Testis (tissue), 3 donors: ENCODE data around the gene ZNF234. TPM values are rescaled to one million over a fixed set of nuclear protein-coding genes. Genes with fewer than 3 reads are reported as not detected.
"Not testable (repeated sequence)": the region's sequence is repeated elsewhere in the genome, so short reads cannot be mapped to it uniquely, and the experiment has no call there.

Experiments
- DNase-seq: peaks from one replicate; pipeline ENCODE4 v3.0.0-alpha.2; 2019
- H3K27ac ChIP-seq, 2 donors: fragments of 200-600 bp; sonication (generic); one replicate each; pipeline ENCODE4 v1.5.1; 2019
- H3K27me3 ChIP-seq: fragments of 200-600 bp; sonication (generic); one replicate; pipeline ENCODE4 v1.5.1; 2019
- H3K36me3 ChIP-seq: fragments of 200-600 bp; sonication (generic); one replicate; pipeline ENCODE4 v1.5.1; 2017; ENCODE audit warnings: low read depth; ENCODE audit errors: missing control alignments
- H3K4me1 ChIP-seq: fragments of 200-600 bp; sonication (generic); one replicate; pipeline ENCODE4 v1.5.1; 2019
- H3K4me3 ChIP-seq, 2 donors: fragments of 200-600 bp; sonication (generic); one replicate each; pipeline ENCODE4 v1.5.1; 2017 to 2019
- H3K9me3 ChIP-seq: fragments of 200-600 bp; sonication (generic); one replicate; pipeline ENCODE4 v1.5.1; 2017
- POLR2A ChIP-seq: fragments of 450-650 bp; IDR thresholded peaks from one replicate; pipeline ENCODE4 v1.6.1; 2017; ENCODE audit warnings: antibody characterized with exemption, mild to moderate bottlenecking, moderate library complexity
- WGBS, 2 donors: methylation state at CpG; one replicate each; pipeline ENCODE4 v1.1.5; 2018; 5-methylcytosine and 5-hydroxymethylcytosine counted together
- intact Hi-C: fragments of 100-400 bp; cut with DNase I; formaldehyde crosslinking; loops from one replicate; pipeline ENCODE4 v1.15.1; 2023; ENCODE audit warnings: low total_unique reads
- polyA plus RNA-seq: library from polyadenylated mRNA; stranded (reverse); fragments of 350-450 nt; fragmentation: Illumina TruSeq; extraction: RNeasy Lipid Tissue Mini Kit (QIAGEN cat#74804); gene quantifications from one replicate; pipeline ENCODE4 v1.2.3, GENCODE V29; 2014; ENCODE audit warnings: low read depth, low replicate concordance; ENCODE audit not compliant: insufficient read depth
- total RNA-seq, 2 donors: library from RNA; depleted of rRNA; stranded (reverse); fragments of >200 nt; gene quantifications; one replicate each; pipeline ENCODE4 v1.2.3, GENCODE V29; 2016
- TF ChIP-seq, protein P1 (sequence below), 3 experiments: fragments of 450-650 bp in 2 of 3; fragments of 200-600 bp in 1 of 3; sonication (generic) in 1 of 3; IDR thresholded peaks; one replicate each; pipeline ENCODE4 v1.5.1; 2016 to 2019; ENCODE audit warnings: antibody characterized with exemption in 3 of 3, mild to moderate bottlenecking in 2 of 3, moderate library complexity in 1 of 3

The ZNF234 gene
- total and polyA plus RNA-seq, 3 donors from 2014 or later, result 3.4 to 8.5 (median 7.9) TPM

DNA sequence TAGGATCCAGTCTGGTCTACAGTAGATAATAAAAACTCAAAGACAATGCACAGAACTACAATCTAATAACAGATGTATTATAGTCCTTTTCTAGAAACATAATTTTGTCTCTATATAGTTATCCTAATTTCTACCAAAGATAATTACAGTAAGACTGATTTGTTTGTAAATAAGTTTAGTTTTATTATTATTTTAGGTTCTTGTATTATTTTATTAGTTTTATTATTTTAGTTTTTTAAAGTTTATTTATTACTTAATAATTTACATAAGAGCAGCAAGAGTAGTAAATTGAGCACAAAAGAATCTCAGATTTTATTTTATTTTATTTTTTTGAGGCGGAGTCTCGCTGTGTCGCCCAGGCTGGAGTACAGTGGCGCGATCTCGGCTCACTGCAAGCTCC is 48.7 kb downstream of the ZNF234 start:
- intact Hi-C loops, result no loop called here
- Histone ChIP-seq H3K36me3 (no peaks in the 10 kb centered on the region), H3K27me3 (no peaks in the 10 kb centered on the region), H3K9me3 (no peaks in the 10 kb centered on the region), H3K4me1 (no peaks in the 10 kb centered on the region), H3K4me3 (no peak overlapping the region), H3K27ac (no peak overlapping the region)
- no peak for DNase-seq
- WGBS, 2 donors, result 80 to 96% methylated on average over 6 of the region's 6 CpGs
- TF ChIP-seq, protein P1, sequence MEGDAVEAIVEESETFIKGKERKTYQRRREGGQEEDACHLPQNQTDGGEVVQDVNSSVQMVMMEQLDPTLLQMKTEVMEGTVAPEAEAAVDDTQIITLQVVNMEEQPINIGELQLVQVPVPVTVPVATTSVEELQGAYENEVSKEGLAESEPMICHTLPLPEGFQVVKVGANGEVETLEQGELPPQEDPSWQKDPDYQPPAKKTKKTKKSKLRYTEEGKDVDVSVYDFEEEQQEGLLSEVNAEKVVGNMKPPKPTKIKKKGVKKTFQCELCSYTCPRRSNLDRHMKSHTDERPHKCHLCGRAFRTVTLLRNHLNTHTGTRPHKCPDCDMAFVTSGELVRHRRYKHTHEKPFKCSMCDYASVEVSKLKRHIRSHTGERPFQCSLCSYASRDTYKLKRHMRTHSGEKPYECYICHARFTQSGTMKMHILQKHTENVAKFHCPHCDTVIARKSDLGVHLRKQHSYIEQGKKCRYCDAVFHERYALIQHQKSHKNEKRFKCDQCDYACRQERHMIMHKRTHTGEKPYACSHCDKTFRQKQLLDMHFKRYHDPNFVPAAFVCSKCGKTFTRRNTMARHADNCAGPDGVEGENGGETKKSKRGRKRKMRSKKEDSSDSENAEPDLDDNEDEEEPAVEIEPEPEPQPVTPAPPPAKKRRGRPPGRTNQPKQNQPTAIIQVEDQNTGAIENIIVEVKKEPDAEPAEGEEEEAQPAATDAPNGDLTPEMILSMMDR (IDR thresholded peaks at IDR 0.05), result no peak
- TF ChIP-seq POLR2A, result no peak

DNA sequence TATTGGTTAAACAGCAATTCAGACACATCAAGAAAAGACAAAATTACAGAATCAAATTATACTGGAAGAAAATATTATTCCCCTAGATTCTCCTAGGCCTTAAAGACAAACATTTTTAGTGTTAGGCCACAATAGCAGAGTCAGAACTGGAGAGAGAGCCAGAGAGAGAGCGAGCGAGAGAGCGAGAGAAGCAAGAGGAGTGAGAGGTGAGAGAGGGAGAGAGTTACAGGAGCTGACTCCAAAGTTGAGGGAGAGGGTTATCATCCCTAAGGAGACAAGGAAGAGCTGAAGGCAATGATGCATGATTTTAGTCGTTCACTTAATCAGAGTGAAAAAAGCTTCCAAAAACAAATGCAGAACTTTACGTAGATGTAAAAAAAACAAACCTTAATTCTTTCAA is 50.8 kb downstream of the ZNF234 start:
- intact Hi-C loops, result no loop called here
- H3K36me3 ChIP-seq, result no peaks in the 10 kb centered on the region
- TF ChIP-seq, protein P1 (IDR thresholded peaks at IDR 0.05), result no peak
- TF ChIP-seq POLR2A, result no peak
- DNase-seq, result no peak
- 70 to 77% methylated on average over 5 of the region's 5 CpGs for WGBS, 2 donors
- no peak overlapping the region for H3K27ac ChIP-seq
- no peaks in the 10 kb centered on the region for H3K4me1 ChIP-seq
- H3K27me3 ChIP-seq, result no peaks in the 10 kb centered on the region
- H3K9me3 ChIP-seq, result no peaks in the 10 kb centered on the region
- H3K4me3 ChIP-seq, result no peak overlapping the region

DNA sequence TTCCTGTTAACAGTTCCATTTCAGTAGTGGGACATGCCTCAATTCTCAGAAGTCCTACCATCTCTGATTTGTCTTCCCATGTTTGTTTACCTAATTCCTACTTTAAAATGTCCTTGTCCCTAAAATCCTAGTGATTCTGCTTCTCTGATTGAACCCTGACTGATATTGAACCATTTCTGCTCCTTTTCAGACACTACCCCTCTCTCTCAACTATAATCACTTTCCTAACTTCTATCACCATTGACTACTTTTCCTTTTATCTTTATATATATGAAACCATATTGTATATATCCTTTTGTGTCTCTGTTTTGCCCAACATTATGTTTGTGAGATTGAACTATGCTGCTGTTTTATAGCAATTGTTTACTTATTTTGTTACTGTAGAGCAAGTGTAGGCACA is 55.4 kb downstream of the ZNF234 start:
- TF ChIP-seq POLR2A, result no peak
- TF ChIP-seq, protein P1 (IDR thresholded peaks at IDR 0.05), result no peak
- no peaks in the 10 kb centered on the region for H3K4me1 ChIP-seq
- H3K4me3 ChIP-seq, result no peak overlapping the region
- no peaks in the 10 kb centered on the region for H3K36me3 ChIP-seq
- intact Hi-C loops, result no loop called here
- no peak overlapping the region for H3K27ac ChIP-seq
- DNase-seq, result no peak
- no peaks in the 10 kb centered on the region for H3K27me3 ChIP-seq
- H3K9me3 ChIP-seq, result no peaks in the 10 kb centered on the region

DNA sequence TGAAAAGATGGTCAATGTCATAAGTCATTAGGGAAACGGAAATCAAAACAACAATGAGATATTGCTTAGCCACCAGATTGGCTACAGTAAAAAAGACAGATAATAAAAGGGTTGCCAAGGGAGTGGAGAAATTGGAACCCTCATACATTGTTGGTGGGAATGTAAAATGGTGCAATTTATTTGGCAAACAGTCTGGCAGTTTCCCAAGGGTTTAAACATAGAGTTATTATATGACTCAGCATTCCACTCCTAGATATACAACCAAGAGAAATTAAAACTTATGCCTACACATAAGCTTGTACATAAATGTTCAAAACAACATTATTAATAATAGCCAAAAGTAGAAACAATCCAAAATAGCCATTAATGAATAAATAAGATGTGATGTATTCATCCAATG is 61.1 kb downstream of the ZNF234 start:
- DNase-seq, result no peak
- TF ChIP-seq, protein P1 (IDR thresholded peaks at IDR 0.05), result no peak
- no peak for TF ChIP-seq POLR2A
- no peaks in the 10 kb centered on the region for H3K9me3 ChIP-seq

DNA sequence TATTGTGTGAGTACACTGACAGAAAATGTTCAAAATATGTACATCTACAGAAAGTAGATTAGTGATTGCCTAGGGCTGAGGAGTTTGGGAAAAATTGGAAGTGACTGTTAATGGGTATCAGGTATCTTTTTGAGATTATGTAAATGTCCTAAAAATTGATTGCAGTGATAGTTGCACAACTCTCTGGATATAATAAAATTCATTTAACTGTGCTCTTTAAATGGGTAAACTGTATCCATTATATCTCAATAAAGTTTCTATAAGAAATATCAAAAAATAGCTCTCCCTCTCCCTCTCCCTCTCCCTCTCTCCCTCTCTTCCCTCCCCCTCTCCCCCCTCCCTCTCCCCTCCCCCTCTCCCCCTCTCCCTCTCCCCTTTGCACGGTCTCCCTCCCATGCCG is 61.6 kb downstream of the ZNF234 start:
- intact Hi-C loops, result no loop called here
- Histone ChIP-seq H3K36me3 (no peaks in the 10 kb centered on the region), H3K27ac (no peak overlapping the region), H3K9me3 (no peaks in the 10 kb centered on the region), H3K27me3 (no peaks in the 10 kb centered on the region), H3K4me3 (no peak overlapping the region), H3K4me1 (no peaks in the 10 kb centered on the region)
- 37 to 61% methylated on average over 2 of the region's 2 CpGs for WGBS, 2 donors
- no peak for DNase-seq
- no peak for TF ChIP-seq POLR2A
- TF ChIP-seq, protein P1 (IDR thresholded peaks at IDR 0.05), result no peak

More for the DNA sequence above, 61.1 kb downstream of the ZNF234 start:
- WGBS, 2 donors, result 71 to 72% methylated on average over 1 of the region's 1 CpG
- no peaks in the 10 kb centered on the region for H3K36me3 ChIP-seq
- no peaks in the 10 kb centered on the region for H3K27me3 ChIP-seq
- intact Hi-C loops, result no loop called here
- no peaks in the 10 kb centered on the region for H3K4me1 ChIP-seq
- H3K27ac ChIP-seq, result no peak overlapping the region
- H3K4me3 ChIP-seq, result no peak overlapping the region

DNA sequence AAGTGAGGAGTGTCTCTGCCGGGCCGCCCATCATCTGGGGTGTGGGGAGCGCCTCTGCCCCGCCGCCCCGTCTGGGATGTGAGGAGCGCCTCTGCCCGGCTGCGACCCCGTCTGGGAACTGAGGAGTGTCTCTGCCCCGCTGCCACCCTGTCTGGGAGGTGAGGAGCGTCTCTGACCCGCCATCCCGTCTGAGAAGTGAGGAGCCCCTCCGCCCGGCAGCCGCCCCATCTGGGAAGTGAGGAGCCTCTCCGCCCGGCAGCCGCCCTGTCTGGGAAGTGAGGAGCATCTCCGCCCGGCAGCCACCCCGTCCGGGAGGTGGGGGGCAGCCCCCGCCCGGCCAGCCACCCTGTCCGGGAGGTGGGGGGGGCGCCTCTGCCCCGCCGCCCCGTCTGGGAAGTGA is 62.5 kb downstream of the ZNF234 start:
- DNase-seq, H3K4me1 ChIP-seq, H3K4me3 ChIP-seq, H3K36me3 ChIP-seq, H3K9me3 ChIP-seq, H3K27me3 ChIP-seq, H3K27ac ChIP-seq, intact Hi-C loops: not testable (repeated sequence)
- WGBS, 2 donors, result 80% methylated on average over 31 of the region's 31 CpGs; no CpG with 5 or more reads in 1 of the 2 donors
